Keratinocyte (primary cell): ENCODE results near the gene SNCAIP. TPM values are rescaled to one million over a fixed set of nuclear protein-coding genes. Genes with fewer than 3 reads are reported as not detected.

Source experiments
- DNase-seq: peaks from one replicate; pipeline ENCODE4 v3.0.0-alpha.2; 2011; ENCODE audit warnings: low read depth, missing footprints, low spot score
- FAIRE-seq: peaks from 2 replicates; lab custom pipeline; 2011; peaks lifted over from hg19 to GRCh38; lab: Jason Lieb, UNC
- H2AFZ ChIP-seq: 2 replicates; pipeline ENCODE4 v1.6.0; 2012; ENCODE audit warnings: low read length, control low read depth, inconsistent platforms; ENCODE audit not compliant: control insufficient read depth
- H3K27ac ChIP-seq: 2 replicates; pipeline ENCODE4 v1.5.1; 2011; ENCODE audit warnings: low read length; ENCODE audit not compliant: control insufficient read depth, insufficient read depth
- H3K27me3 ChIP-seq: 3 replicates; pipeline ENCODE4 v1.6.0; 2011; ENCODE audit warnings: low read length; ENCODE audit not compliant: control insufficient read depth, insufficient read depth; ENCODE audit errors: extremely low read depth
- H3K36me3 ChIP-seq, 2 experiments: 2 replicates in 1 of 2; 3 replicates in 1 of 2; pipeline ENCODE4 v1.5.1; 2011; ENCODE audit warnings: low read length in 2 of 2, mild to moderate bottlenecking in 1 of 2; ENCODE audit not compliant: control insufficient read depth in 2 of 2, insufficient read depth in 2 of 2; ENCODE audit errors: extremely low read depth in 1 of 2
- H3K4me1 ChIP-seq: 3 replicates; pipeline ENCODE4 v1.5.1; 2011; ENCODE audit warnings: low read length; ENCODE audit not compliant: control insufficient read depth, insufficient read depth; ENCODE audit errors: extremely low read depth
- H3K4me2 ChIP-seq: 3 replicates; pipeline ENCODE4 v1.6.0; 2011; ENCODE audit warnings: low read depth, low read length; ENCODE audit not compliant: control insufficient read depth, insufficient read depth; ENCODE audit errors: extremely low read depth
- H3K4me3 ChIP-seq, 3 experiments: fragments of 200-600 bp in 1 of 3; sonication (generic) in 1 of 3; 2 replicates in 2 of 3; 3 replicates in 1 of 3; pipeline ENCODE4 v1.5.1; 2011 to 2016; ENCODE audit warnings: low read length in 3 of 3, mild to moderate bottlenecking in 3 of 3, control low read depth in 2 of 3, inconsistent platforms in 1 of 3, low read depth in 1 of 3, mixed read lengths in 1 of 3, mixed run types in 1 of 3, moderate library complexity in 1 of 3; ENCODE audit not compliant: control insufficient read depth in 2 of 3, insufficient read depth in 2 of 3; ENCODE audit errors: extremely low read depth in 1 of 3
- H3K79me2 ChIP-seq: 2 replicates; pipeline ENCODE4 v1.6.0; 2012; ENCODE audit warnings: low read length; ENCODE audit not compliant: control insufficient read depth, insufficient read depth
- H3K9ac ChIP-seq: 3 replicates; pipeline ENCODE4 v1.6.0; 2011; ENCODE audit warnings: low read length; ENCODE audit not compliant: control insufficient read depth, insufficient read depth; ENCODE audit errors: extremely low read depth
- H3K9me1 ChIP-seq: 3 replicates; pipeline ENCODE4 v1.6.0; 2011; ENCODE audit warnings: low read length; ENCODE audit not compliant: control insufficient read depth, insufficient read depth; ENCODE audit errors: extremely low read depth
- H3K9me3 ChIP-seq: 2 replicates; pipeline ENCODE4 v1.5.1; 2012; ENCODE audit warnings: low read depth, low read length; ENCODE audit not compliant: control insufficient read depth
- H4K20me1 ChIP-seq: 3 replicates; pipeline ENCODE4 v1.6.0; 2011; ENCODE audit warnings: low read length; ENCODE audit not compliant: control insufficient read depth, insufficient read depth; ENCODE audit errors: extremely low read depth
- CTCF ChIP-seq, 3 experiments: IDR thresholded peaks in 1 of 3; conservative IDR thresholded peaks in 1 of 3; optimal IDR thresholded peaks in 1 of 3; 2 replicates in 2 of 3; 3 replicates in 1 of 3; pipeline versions ENCODE3 to v1.5.1; 2011; ENCODE audit warnings: low read length in 3 of 3, mild to moderate bottlenecking in 3 of 3, moderate library complexity in 2 of 3, control low read depth in 1 of 3, inconsistent platforms in 1 of 3; ENCODE audit not compliant: insufficient read depth in 2 of 3; ENCODE audit errors: extremely low read depth in 1 of 3
- EZH2 ChIP-seq: IDR thresholded peaks from one replicate; pipeline ENCODE4 v1.6.1; 2012; ENCODE audit warnings: inconsistent platforms, mild to moderate bottlenecking, low read length, moderate library complexity
- dilution Hi-C: fragments of 300-500 bp; cut with MboI; formaldehyde crosslinking; loops from one replicate; pipeline ENCODE4 v1.7.0; 2020; ENCODE audit warnings: low sequenced_read_pairs; ENCODE audit not compliant: extremely low pct_ligation_motif_present
- polyA plus RNA-seq, 5 experiments: library from polyadenylated mRNA; depleted of rRNA in 3 of 5; stranded (reverse) in 3 of 5; stranded (forward) in 1 of 5; unstranded in 1 of 5; fragments of >200 nt; gene quantifications; 1 replicate in 1 of 5; 2 replicates in 3 of 5; 3 replicates in 1 of 5; pipeline versions ENCODE4 v1.2.1 to v1.2.3, GENCODE V29; 2011 to 2012; ENCODE audit warnings: missing spikeins in 2 of 5, low read depth in 1 of 5, low replicate concordance in 1 of 5

The SNCAIP gene
- polyA plus RNA-seq, 1 donor (not counting 4 experiments of a cell fraction or from before 2014, with no cell fraction given), result not detected

- H3K27ac ChIP-seq, result no peak overlapping the region
- no peak overlapping the region for H3K4me2 ChIP-seq
- H3K36me3 ChIP-seq, result no peaks in the 10 kb centered on the region
- H3K27me3 ChIP-seq, result no peaks in the 10 kb centered on the region
- H3K4me1 ChIP-seq, result no peaks in the 10 kb centered on the region
- no peaks in the 10 kb centered on the region for H3K9me3 ChIP-seq
- no peak overlapping the region for H2AFZ ChIP-seq
- no peaks in the 10 kb centered on the region for H4K20me1 ChIP-seq
- TF ChIP-seq EZH2 (no peak), CTCF (optimal IDR thresholded peaks at IDR 0.05 in 1 of 3, IDR thresholded peaks at IDR 0.05 in 1 of 3, conservative IDR thresholded peaks at IDR 0.05 in 1 of 3; ENCODE audit: extremely low read depth in 1 of 3, insufficient read depth in 2 of 3, low read length in 3 of 3) (no peak)
- no peak for FAIRE-seq
- no peaks in the 10 kb centered on the region for H3K9me1 ChIP-seq
- H3K79me2 ChIP-seq, result no peaks in the 10 kb centered on the region
- DNase-seq, result no peak
- no peak overlapping the region for H3K4me3 ChIP-seq
- no peak overlapping the region for H3K9ac ChIP-seq
- dilution Hi-C loops, result no loop called here
These were observed 123.2 kb downstream of the SNCAIP start for GRCh38 chr5:122435234-122435633.

- dilution Hi-C loops, result no loop called here
- DNase-seq, result no peak
- Histone ChIP-seq H4K20me1 (no peaks in the 10 kb centered on the region), H3K36me3 (no peaks in the 10 kb centered on the region), H3K4me1 (no peaks in the 10 kb centered on the region), H2AFZ (no peak overlapping the region), H3K9ac (no peak overlapping the region), H3K9me1 (no peaks in the 10 kb centered on the region), H3K27ac (no peak overlapping the region), H3K27me3 (no peaks in the 10 kb centered on the region), H3K4me3 (no peak overlapping the region), H3K79me2 (no peaks in the 10 kb centered on the region), H3K9me3 (no peaks in the 10 kb centered on the region), H3K4me2 (no peak overlapping the region)
- no peak for FAIRE-seq
- TF ChIP-seq EZH2, result no peak
These were observed 123.7 kb downstream of the SNCAIP start for GRCh38 chr5:122435761-122436160.

GRCh38 chr5:122436615-122437014, 124.6 kb downstream of the SNCAIP start:
- no peaks in the 10 kb centered on the region for H3K4me1 ChIP-seq
- no peaks in the 10 kb centered on the region for H4K20me1 ChIP-seq
- H3K27ac ChIP-seq, result no peak overlapping the region
- TF ChIP-seq EZH2 (no peak), CTCF (optimal IDR thresholded peaks at IDR 0.05 in 1 of 3, IDR thresholded peaks at IDR 0.05 in 1 of 3, conservative IDR thresholded peaks at IDR 0.05 in 1 of 3; ENCODE audit: extremely low read depth in 1 of 3, insufficient read depth in 2 of 3, low read length in 3 of 3) (no peak)
- no peaks in the 10 kb centered on the region for H3K9me1 ChIP-seq
- no peaks in the 10 kb centered on the region for H3K27me3 ChIP-seq
- DNase-seq (no peak), FAIRE-seq (no peak)
- H3K4me3 ChIP-seq, result no peak overlapping the region
- no peak overlapping the region for H3K9ac ChIP-seq
- dilution Hi-C loops, result no loop called here
- no peaks in the 10 kb centered on the region for H3K79me2 ChIP-seq
- no peaks in the 10 kb centered on the region for H3K9me3 ChIP-seq
- H3K4me2 ChIP-seq, result no peak overlapping the region
- no peak overlapping the region for H2AFZ ChIP-seq
- no peaks in the 10 kb centered on the region for H3K36me3 ChIP-seq
